ENCODE data around the gene USP54. TPM values are rescaled to one million over a fixed set of nuclear protein-coding genes. Genes with fewer than 3 reads are reported as not detected.

Gene USP54
- total and polyA plus RNA-seq, 2 of the 13 experiments (the other 11 are each of a cell fraction or from before 2014, with no cell fraction given): 18.1 to 25.0 TPM

- TF ChIP-seq ZNF407 (CRISPR knock-in tag; IDR thresholded peaks at IDR 0.05; ENCODE audit: not compliant biosample characterization): no peak
- no peak for TF ChIP-seq HDAC2 (CRISPR knock-in tag; IDR thresholded peaks at IDR 0.05)
- TF ChIP-seq ZNF468 (CRISPR knock-in tag; IDR thresholded peaks at IDR 0.05): no peak
- peak; percentile 18; the same call in 1 of the 2 replicates for TF ChIP-seq ZBTB2 (CRISPR knock-in tag; IDR thresholded peaks at IDR 0.05; ENCODE audit: low read depth)
- TF ChIP-seq TOE1 (CRISPR knock-in tag; IDR thresholded peaks at IDR 0.05): no peak
- TF ChIP-seq PATZ1 (CRISPR knock-in tag; IDR thresholded peaks at IDR 0.05): peak; percentile 62; the same call in 1 of the 2 replicates
- TF ChIP-seq ZNF512B (CRISPR knock-in tag; IDR thresholded peaks at IDR 0.05; ENCODE audit: borderline replicate concordance): no peak
- no peak for TF ChIP-seq IRX3 (CRISPR knock-in tag; IDR thresholded peaks at IDR 0.05; ENCODE audit: borderline replicate concordance, low read depth)
- TF ChIP-seq SOX5 (CRISPR knock-in tag; IDR thresholded peaks at IDR 0.05; ENCODE audit: borderline replicate concordance): peak; percentile 34; the same call in 1 of the 2 replicates
- TF ChIP-seq ZFYVE20 (CRISPR knock-in tag; IDR thresholded peaks at IDR 0.05; ENCODE audit: borderline replicate concordance, low read depth): no peak
- no peak for TF ChIP-seq ZNF547 (CRISPR knock-in tag; IDR thresholded peaks at IDR 0.05)
These were observed 95.1 kb downstream of the USP54 start, which contains the start of gene PPP3CB (continued) for GRCh38 chr10:73495884-73496674.
